SK-N-MC (cell line): ENCODE results near the gene SETDB1.
"Not testable (repeated sequence)": the region's sequence is repeated elsewhere in the genome, so short reads cannot be mapped to it uniquely, and the experiment has no call there.

Experiments
- DNase-seq: peaks from one replicate; pipeline ENCODE4 v3.0.0-alpha.2; 2011; ENCODE audit warnings: low read depth, low spot score
- H3K27ac ChIP-seq: fragments of 200-600 bp; sonication (generic); 2 replicates; pipeline ENCODE4 v1.5.1; 2016; ENCODE audit warnings: mixed run types
- H3K36me3 ChIP-seq: fragments of 200-600 bp; sonication (generic); 2 replicates; pipeline ENCODE4 v1.6.1; 2017; ENCODE audit warnings: antibody characterized with exemption, low read length, mixed read lengths; ENCODE audit not compliant: insufficient read depth
- H3K4me3 ChIP-seq: fragments of 200-600 bp; sonication (generic); 2 replicates; pipeline ENCODE4 v1.5.1; 2016
- H3K9ac ChIP-seq: fragments of 200-600 bp; sonication (generic); 2 replicates; pipeline ENCODE4 v1.8.0; 2017; ENCODE audit warnings: mixed run types, mixed read lengths; ENCODE audit not compliant: insufficient read length
- H3K9me3 ChIP-seq: fragments of 200-600 bp; sonication (generic); 2 replicates; pipeline ENCODE4 v1.6.1; 2017; ENCODE audit warnings: low read depth, mild to moderate bottlenecking, antibody characterized with exemption, low read length, moderate library complexity, mixed read lengths
- EZH2 ChIP-seq: fragments of 200-600 bp; sonication (generic); IDR thresholded peaks from one replicate; pipeline ENCODE4 v1.6.1; 2017; ENCODE audit warnings: antibody characterized with exemption
- FOXP2 ChIP-seq: optimal IDR thresholded peaks from 2 replicates; pipeline ENCODE3; 2011; ENCODE audit warnings: mild to moderate bottlenecking, moderate library complexity; ENCODE audit not compliant: insufficient read depth; ENCODE audit errors: extremely low read length, control extremely low read depth
- POLR2AphosphoS5 ChIP-seq: IDR thresholded peaks from 2 replicates; pipeline ENCODE4 v1.6.1; 2012; ENCODE audit warnings: mild to moderate bottlenecking, low read depth, low read length, borderline replicate concordance

The SETDB1 gene

GRCh38 chr1:150926097-150926741 is at the start of gene SETDB1:
Gene SETDB1 (plus strand): TSS chr1:150926363. CDS start chr1:150927715, 1,352 bp downstream.
- H3K9me3 ChIP-seq = 0 out of 2 replicates have a peak, but pooled peaks cover 4% of the 10 kb centered on the region
- TF ChIP-seq EZH2 = no peak
- TF ChIP-seq POLR2AphosphoS5 = peak; percentile 77
- peak; percentile 75 for TF ChIP-seq FOXP2

GRCh38 chr1:150878931-150879330 is 47.2 kb upstream of the SETDB1 start:
- not testable (repeated sequence) for H3K9ac ChIP-seq, H3K27ac ChIP-seq, DNase-seq, H3K4me3 ChIP-seq, H3K36me3 ChIP-seq, H3K9me3 ChIP-seq

More at GRCh38 chr1:150926097-150926741, at the start of gene SETDB1:
- Histone ChIP-seq H3K36me3 (peaks cover 36% of the 10 kb centered on the region), H3K9ac (peak within 1 kb of the TSS; percentile 92), H3K27ac (peak within 1 kb of the TSS; percentile 97), H3K4me3 (peak within 1 kb of the TSS; percentile 100)
- DNase-seq = peak; percentile 78

DNA sequence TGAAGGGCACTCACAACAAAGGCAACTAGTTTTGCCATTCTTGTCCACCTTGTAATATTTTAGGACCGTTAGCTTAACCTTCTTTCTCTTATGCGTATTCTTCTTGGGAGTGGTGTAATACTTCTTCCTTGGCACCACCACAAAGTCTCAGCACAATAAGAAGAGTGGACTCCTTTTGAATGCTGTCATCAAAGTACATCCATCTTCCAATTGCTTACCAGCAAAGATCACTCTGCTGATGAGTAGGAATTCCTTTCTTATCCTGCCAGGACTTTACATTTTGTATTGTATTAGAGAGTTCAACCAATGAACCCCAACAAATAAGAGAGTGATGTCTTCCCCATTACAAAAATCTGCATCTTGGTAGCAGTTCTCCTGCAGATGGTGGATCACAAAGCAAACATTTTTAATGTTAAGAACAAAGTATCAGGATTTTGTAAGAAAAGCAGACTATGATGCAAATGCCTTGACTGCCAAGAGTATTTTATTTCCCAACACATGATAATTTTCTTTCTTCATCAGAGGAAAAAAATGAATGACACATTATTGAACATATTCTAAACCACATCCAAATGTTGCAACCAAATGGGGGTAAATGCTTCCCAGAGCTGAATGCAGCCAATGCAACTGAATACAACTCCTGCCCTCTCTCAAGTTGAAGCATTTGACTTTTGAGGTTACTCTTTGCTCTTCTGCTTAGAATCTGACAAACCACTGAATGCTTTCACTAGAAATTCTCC is 44.7 kb upstream of the SETDB1 start:
- H3K4me3 ChIP-seq = no peak overlapping the region
- H3K9me3 ChIP-seq = no peaks in the 10 kb centered on the region
- H3K9ac ChIP-seq = no peak overlapping the region
- no peak overlapping the region for H3K27ac ChIP-seq
- no peaks in the 10 kb centered on the region for H3K36me3 ChIP-seq
- no peak for DNase-seq
- TF ChIP-seq EZH2 (no peak), POLR2AphosphoS5 (no peak), FOXP2 (no peak)

DNA sequence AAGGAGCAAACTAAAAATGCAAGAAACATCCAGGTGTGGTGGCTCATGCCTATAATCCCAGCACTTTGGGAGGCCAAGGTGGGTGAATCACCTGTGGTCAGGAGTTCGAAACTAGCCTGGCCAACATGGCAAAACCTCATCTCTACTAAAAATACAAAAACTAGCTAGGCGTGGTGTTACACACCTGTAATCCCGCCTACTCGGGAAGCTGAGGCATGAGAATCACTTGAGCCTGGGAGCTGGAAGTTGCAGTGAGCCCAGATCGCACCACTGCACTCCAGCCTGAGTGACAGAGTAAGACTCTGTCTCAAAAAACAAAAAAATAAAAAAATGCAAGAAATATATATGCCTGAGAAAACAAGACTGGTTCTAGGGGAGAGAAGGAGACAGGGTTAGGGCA is 43.0 kb upstream of the SETDB1 start:
- not testable (repeated sequence) for DNase-seq, H3K9ac ChIP-seq, H3K9me3 ChIP-seq, H3K36me3 ChIP-seq, H3K27ac ChIP-seq, H3K4me3 ChIP-seq

DNA sequence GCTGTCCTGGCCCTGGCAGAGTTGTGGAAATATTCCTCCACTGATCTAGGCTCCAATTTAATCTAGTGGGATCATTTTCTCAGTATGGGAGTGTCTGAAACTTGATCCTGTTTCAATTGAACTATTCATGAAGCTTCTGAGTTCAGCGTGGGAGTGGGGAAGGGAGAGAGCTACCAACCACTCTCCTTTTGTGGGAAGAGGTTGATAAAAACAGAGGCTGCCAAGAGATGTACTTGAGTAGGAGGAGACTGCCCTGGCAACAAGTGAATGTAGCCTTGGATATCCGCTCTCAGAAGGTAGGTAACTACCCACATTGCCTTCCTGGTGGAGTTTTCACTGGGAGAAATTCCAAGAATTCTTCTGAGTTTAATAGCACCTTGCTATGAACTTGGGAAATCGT is 39.1 kb upstream of the SETDB1 start, which contains the start of gene CTXND2:
Gene CTXND2, plus strand, starts transcription at position 119 of the 400 bp plus-strand sequence. CDS start 25,179 bp downstream, outside the sequence.
- TF ChIP-seq FOXP2 = no peak
- no peak for TF ChIP-seq EZH2
- TF ChIP-seq POLR2AphosphoS5 = no peak
- DNase-seq = no peak
- Histone ChIP-seq H3K4me3 (no peak within 1 kb of the TSS), H3K27ac (no peak within 1 kb of the TSS), H3K9me3 (no peaks in the 10 kb centered on the region), H3K36me3 (no peaks in the 10 kb centered on the region), H3K9ac (no peak within 1 kb of the TSS)

DNA sequence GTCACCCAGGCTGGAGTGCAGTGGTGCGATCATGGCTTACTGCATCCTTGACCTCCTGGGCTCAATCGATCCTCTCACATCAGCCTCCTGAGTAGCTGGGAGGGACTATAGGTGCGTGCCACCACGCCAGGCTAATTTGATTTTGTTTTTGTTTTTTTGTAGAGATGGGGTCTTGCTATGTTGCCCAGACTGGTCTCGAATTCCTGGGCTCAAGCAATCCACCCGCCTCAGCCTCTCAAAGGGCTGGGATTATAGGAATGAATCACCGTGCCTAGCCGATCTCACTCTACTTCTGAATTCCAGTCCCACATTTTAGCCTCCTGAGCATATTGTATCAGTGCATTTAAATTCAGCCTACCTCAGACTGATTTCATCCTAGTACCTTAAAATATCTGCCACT is 37.4 kb upstream of the SETDB1 start:
- no peaks in the 10 kb centered on the region for H3K9me3 ChIP-seq
- no peak overlapping the region for H3K9ac ChIP-seq
- no peaks in the 10 kb centered on the region for H3K36me3 ChIP-seq
- no peak for TF ChIP-seq FOXP2
- TF ChIP-seq POLR2AphosphoS5 = no peak
- no peak for TF ChIP-seq EZH2
- no peak for DNase-seq
- no peak overlapping the region for H3K4me3 ChIP-seq
- H3K27ac ChIP-seq = no peak overlapping the region

- no peak for DNase-seq
- no peak overlapping the region for H3K4me3 ChIP-seq
- no peak for TF ChIP-seq FOXP2
Observed at GRCh38 chr1:150890033-150890416, 36.1 kb upstream of the SETDB1 start.

GRCh38 chr1:150893336-150893913 is 32.7 kb upstream of the SETDB1 start:
- DNase-seq = no peak
- H3K9ac ChIP-seq = no peak overlapping the region
- no peak overlapping the region for H3K27ac ChIP-seq
- TF ChIP-seq EZH2 (no peak), POLR2AphosphoS5 (no peak), FOXP2 (no peak)
- H3K4me3 ChIP-seq = no peak overlapping the region
- H3K36me3 ChIP-seq = no peaks in the 10 kb centered on the region
- H3K9me3 ChIP-seq = no peaks in the 10 kb centered on the region

More at GRCh38 chr1:150890033-150890416, 36.1 kb upstream of the SETDB1 start:
- H3K9me3 ChIP-seq = no peaks in the 10 kb centered on the region
- H3K36me3 ChIP-seq = no peaks in the 10 kb centered on the region
- no peak overlapping the region for H3K9ac ChIP-seq
- H3K27ac ChIP-seq = no peak overlapping the region

- Histone ChIP-seq H3K4me3 (no peak overlapping the region), H3K36me3 (no peaks in the 10 kb centered on the region), H3K9me3 (no peaks in the 10 kb centered on the region), H3K27ac (no peak overlapping the region), H3K9ac (no peak overlapping the region)
- DNase-seq = no peak
- TF ChIP-seq FOXP2 (no peak), EZH2 (no peak), POLR2AphosphoS5 (no peak)
Observed at GRCh38 chr1:150895618-150896017, 30.5 kb upstream of the SETDB1 start.

DNA sequence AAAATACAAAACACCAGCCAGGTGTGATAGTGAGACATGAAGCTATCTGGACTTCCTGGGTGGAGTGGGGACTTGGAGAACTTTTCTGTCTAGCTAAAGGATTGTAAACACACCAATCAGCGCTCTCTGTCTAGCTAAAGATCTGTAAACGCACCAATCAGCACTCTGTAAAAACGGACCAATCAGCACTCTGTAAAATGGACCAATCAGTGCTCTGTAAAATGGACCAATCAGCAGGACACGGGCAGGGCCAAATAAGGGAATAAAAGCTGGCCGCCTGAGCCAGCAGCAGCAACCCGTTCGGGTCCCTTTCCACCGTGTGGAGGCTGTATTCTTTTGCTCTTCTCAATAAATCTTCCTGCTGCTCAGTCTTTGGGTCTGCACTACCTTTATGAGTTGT is 26.4 kb upstream of the SETDB1 start:
- H3K9me3 ChIP-seq, H3K9ac ChIP-seq, DNase-seq, H3K4me3 ChIP-seq, H3K36me3 ChIP-seq, H3K27ac ChIP-seq: not testable (repeated sequence)
